SK-N-MC (cell line): ENCODE measurements around the gene RBMS1.

Experiments
- FOXP2 ChIP-seq: optimal IDR thresholded peaks from 2 replicates; pipeline ENCODE3; 2011; ENCODE audit warnings: mild to moderate bottlenecking, moderate library complexity; ENCODE audit not compliant: insufficient read depth; ENCODE audit errors: extremely low read length, control extremely low read depth
- POLR2AphosphoS5 ChIP-seq: IDR thresholded peaks from 2 replicates; pipeline ENCODE4 v1.6.1; 2012; ENCODE audit warnings: mild to moderate bottlenecking, low read depth, low read length, borderline replicate concordance

DNA sequence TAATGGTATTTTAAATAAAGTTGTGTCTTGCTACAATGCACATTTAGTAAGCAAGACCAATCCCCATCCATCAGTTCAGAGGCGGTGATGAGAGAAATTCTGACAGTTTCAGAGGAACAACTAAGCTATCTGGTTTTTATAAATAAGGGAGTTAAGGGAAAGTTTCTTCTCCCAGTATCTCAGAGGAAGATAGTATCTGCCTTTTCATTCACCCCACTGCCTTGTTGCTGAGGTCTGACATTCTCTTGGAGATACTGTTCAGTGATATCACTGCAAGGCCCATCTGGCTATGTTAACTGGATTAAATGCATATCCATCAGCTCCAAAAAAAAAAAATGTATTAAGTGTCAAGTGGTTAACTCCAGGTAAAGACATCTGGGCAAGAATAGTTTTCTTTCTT is 47.9 kb downstream of the RBMS1 start:
- TF ChIP-seq FOXP2: no peak
- no peak for TF ChIP-seq POLR2AphosphoS5
